Hepatocyte (in vitro differentiated cells): ENCODE data around the gene CLSTN1. TPM values are rescaled to one million over a fixed set of nuclear protein-coding genes. Genes with fewer than 3 reads are reported as not detected.

Experiments
- DNase-seq: peaks from one replicate; pipeline ENCODE4 v3.0.0-alpha.2; 2016; ENCODE audit warnings: low spot score
- H2AFZ ChIP-seq: fragments of 200-600 bp; sonication (generic); 2 replicates; pipeline ENCODE4 v1.6.0; 2016; ENCODE audit warnings: antibody characterized with exemption, mild to moderate bottlenecking
- H3K27ac ChIP-seq: fragments of 200-600 bp; sonication (generic); 2 replicates; pipeline ENCODE4 v1.5.1; 2016; ENCODE audit warnings: mild to moderate bottlenecking
- H3K27me3 ChIP-seq: fragments of 200-600 bp; sonication (generic); 2 replicates; pipeline ENCODE4 v1.6.1; 2016
- H3K36me3 ChIP-seq: fragments of 200-600 bp; sonication (generic); replicated peaks from 2 replicates; pipeline ENCODE4 v1.5.1; 2016; ENCODE audit warnings: low read depth; ENCODE audit not compliant: insufficient read depth
- H3K4me1 ChIP-seq: fragments of 200-600 bp; sonication (generic); 2 replicates; pipeline ENCODE4 v1.5.1; 2016; ENCODE audit warnings: mild to moderate bottlenecking, moderate library complexity; ENCODE audit not compliant: insufficient read depth
- H3K4me2 ChIP-seq: fragments of 200-600 bp; sonication (generic); 2 replicates; pipeline ENCODE4 v1.6.0; 2016
- H3K4me3 ChIP-seq: fragments of 200-600 bp; sonication (generic); 2 replicates; pipeline ENCODE4 v1.5.1; 2016; ENCODE audit warnings: mild to moderate bottlenecking
- H3K79me2 ChIP-seq: fragments of 200-600 bp; sonication (generic); 2 replicates; pipeline ENCODE4 v1.6.0; 2017; ENCODE audit warnings: mild to moderate bottlenecking
- H3K9me2 ChIP-seq: fragments of 200-600 bp; sonication (generic); replicated peaks from 2 replicates; pipeline ENCODE4 v1.6.0; 2017; ENCODE audit warnings: mild to moderate bottlenecking; ENCODE audit not compliant: insufficient read depth
- H3K9me3 ChIP-seq: fragments of 200-600 bp; sonication (generic); 2 replicates; pipeline ENCODE4 v1.5.1; 2016; ENCODE audit warnings: low read depth, mild to moderate bottlenecking
- H4K20me1 ChIP-seq: fragments of 200-600 bp; sonication (generic); 2 replicates; pipeline ENCODE4 v1.6.0; 2016; ENCODE audit warnings: mild to moderate bottlenecking; ENCODE audit not compliant: insufficient read depth, poor library complexity, severe bottlenecking
- EZH2 ChIP-seq: fragments of 200-600 bp; sonication (generic); IDR thresholded peaks from 2 replicates; pipeline ENCODE4 v1.6.1; 2016; ENCODE audit warnings: antibody characterized with exemption, mild to moderate bottlenecking, borderline replicate concordance
- EZH2phosphoT487 ChIP-seq: fragments of 200-600 bp; sonication (generic); IDR thresholded peaks from one replicate; pipeline ENCODE4 v1.6.1; 2018; ENCODE audit warnings: antibody characterized with exemption, mild to moderate bottlenecking, low read depth, moderate library complexity; ENCODE audit not compliant: unreplicated experiment, severe bottlenecking
- WGBS: methylation state at CpG from one replicate; pipeline ENCODE4 v1.1.6; 2016; ENCODE audit warnings: low lambda C conversion rate; ENCODE audit errors: missing lambda C conversion rate; 5-methylcytosine and 5-hydroxymethylcytosine counted together
- polyA plus RNA-seq: library from polyadenylated mRNA; unstranded; fragments of >200 nt; fragmentation: Nextera tagmentation; extraction: Ambion mirVana; gene quantifications from 2 replicates; pipeline ENCODE4 v1.2.1, GENCODE V29; 2016
- total RNA-seq: library from RNA; depleted of rRNA; stranded (reverse); fragments of >200 nt; gene quantifications from 2 replicates; pipeline ENCODE4 v1.2.3, GENCODE V29; 2014
- TF ChIP-seq, protein P1 (sequence below): fragments of 200-600 bp; sonication (generic); IDR thresholded peaks from 2 replicates; pipeline ENCODE4 v1.5.1; 2016; ENCODE audit warnings: antibody characterized with exemption, mild to moderate bottlenecking; ENCODE audit not compliant: poor library complexity

The CLSTN1 gene
- total and polyA plus RNA-seq, 2 experiments from 2014 or later: 47.7 to 74.2 TPM

DNA sequence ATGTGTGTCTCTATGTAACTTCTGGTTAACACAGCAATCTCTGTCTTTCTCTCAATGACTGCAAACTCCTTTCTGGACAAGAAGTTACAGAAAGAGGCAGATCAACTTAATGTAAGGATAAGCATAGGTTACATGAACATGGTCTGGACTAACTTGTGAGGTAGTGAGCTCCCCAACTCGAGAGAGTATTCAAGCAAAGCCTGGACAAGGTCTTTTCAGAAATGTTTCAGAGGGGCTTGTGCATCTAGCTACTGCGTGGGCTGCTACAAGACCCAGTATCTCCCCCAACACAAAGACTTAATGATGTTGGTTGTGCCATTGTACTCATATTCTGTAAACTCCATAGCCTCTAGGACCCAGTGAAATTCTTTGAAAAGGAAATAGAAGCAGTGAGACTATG, 23.5 kb upstream of the CLSTN1 start:
- TF ChIP-seq, protein P1, sequence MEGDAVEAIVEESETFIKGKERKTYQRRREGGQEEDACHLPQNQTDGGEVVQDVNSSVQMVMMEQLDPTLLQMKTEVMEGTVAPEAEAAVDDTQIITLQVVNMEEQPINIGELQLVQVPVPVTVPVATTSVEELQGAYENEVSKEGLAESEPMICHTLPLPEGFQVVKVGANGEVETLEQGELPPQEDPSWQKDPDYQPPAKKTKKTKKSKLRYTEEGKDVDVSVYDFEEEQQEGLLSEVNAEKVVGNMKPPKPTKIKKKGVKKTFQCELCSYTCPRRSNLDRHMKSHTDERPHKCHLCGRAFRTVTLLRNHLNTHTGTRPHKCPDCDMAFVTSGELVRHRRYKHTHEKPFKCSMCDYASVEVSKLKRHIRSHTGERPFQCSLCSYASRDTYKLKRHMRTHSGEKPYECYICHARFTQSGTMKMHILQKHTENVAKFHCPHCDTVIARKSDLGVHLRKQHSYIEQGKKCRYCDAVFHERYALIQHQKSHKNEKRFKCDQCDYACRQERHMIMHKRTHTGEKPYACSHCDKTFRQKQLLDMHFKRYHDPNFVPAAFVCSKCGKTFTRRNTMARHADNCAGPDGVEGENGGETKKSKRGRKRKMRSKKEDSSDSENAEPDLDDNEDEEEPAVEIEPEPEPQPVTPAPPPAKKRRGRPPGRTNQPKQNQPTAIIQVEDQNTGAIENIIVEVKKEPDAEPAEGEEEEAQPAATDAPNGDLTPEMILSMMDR: no peak
- TF ChIP-seq EZH2: no peak
- TF ChIP-seq EZH2phosphoT487: no peak
- no peaks in the 10 kb centered on the region for H3K36me3 ChIP-seq
- no peaks in the 10 kb centered on the region for H4K20me1 ChIP-seq
- WGBS: 100% methylated on average over 2 of the region's 2 CpGs
- no peaks in the 10 kb centered on the region for H3K9me2 ChIP-seq
- H3K79me2 ChIP-seq: no peaks in the 10 kb centered on the region
- no peak overlapping the region for H2AFZ ChIP-seq
- no peak overlapping the region for H3K27ac ChIP-seq
- no peaks in the 10 kb centered on the region for H3K27me3 ChIP-seq
- H3K4me1 ChIP-seq: peaks cover 6% of the 10 kb centered on the region
- no peak for DNase-seq
- no peak overlapping the region for H3K4me2 ChIP-seq
- H3K4me3 ChIP-seq: no peak overlapping the region
- no peaks in the 10 kb centered on the region for H3K9me3 ChIP-seq

DNA sequence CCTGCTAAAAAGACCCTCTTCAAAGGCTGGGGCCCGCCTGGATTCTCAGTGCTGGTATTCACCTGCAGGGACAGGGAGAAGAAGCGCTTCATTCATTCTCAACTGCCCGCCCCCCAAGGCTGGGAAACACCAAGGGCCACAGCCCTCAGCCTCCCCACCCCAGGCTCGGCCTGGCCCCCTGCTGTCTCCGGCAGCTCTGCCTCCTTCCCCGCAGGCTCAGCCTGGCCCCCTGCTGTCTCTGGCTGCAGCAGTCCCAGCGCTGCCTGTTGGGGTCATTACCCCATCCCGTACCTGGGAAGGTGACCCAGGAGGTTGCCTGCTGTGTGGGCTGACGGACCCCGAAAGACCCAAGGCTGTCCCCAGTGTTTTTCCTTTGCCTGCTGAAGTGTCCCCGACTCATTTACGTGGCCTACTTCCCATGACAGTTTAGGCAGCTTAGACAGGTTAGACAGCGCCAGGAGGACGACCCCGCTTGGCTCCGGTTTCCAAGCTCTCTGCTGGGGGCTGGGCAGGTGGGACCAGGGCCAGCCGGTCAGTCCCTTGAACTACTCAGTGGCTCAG, 22.9 kb upstream of the CLSTN1 start:
- H2AFZ ChIP-seq: no peak overlapping the region
- H3K9me2 ChIP-seq: no peaks in the 10 kb centered on the region
- TF ChIP-seq EZH2phosphoT487 (no peak), EZH2 (no peak)
- TF ChIP-seq, protein P1: no peak
- no peaks in the 10 kb centered on the region for H3K9me3 ChIP-seq
- H3K4me2 ChIP-seq: no peak overlapping the region
- no peaks in the 10 kb centered on the region for H4K20me1 ChIP-seq
- 65% methylated on average over 14 of the region's 17 CpGs for WGBS
- H3K36me3 ChIP-seq: no peaks in the 10 kb centered on the region
- no peak overlapping the region for H3K27ac ChIP-seq
- H3K4me1 ChIP-seq: peaks cover 6% of the 10 kb centered on the region
- H3K4me3 ChIP-seq: no peak overlapping the region
- DNase-seq: no peak
- H3K27me3 ChIP-seq: no peaks in the 10 kb centered on the region
- H3K79me2 ChIP-seq: no peaks in the 10 kb centered on the region

- Histone ChIP-seq H3K27ac (no peak overlapping the region), H3K9me2 (no peaks in the 10 kb centered on the region), H2AFZ (no peak overlapping the region), H3K4me1 (peaks cover 6% of the 10 kb centered on the region), H3K4me2 (no peak overlapping the region), H3K36me3 (no peaks in the 10 kb centered on the region), H4K20me1 (no peaks in the 10 kb centered on the region), H3K9me3 (no peaks in the 10 kb centered on the region), H3K4me3 (no peak overlapping the region), H3K79me2 (no peaks in the 10 kb centered on the region), H3K27me3 (no peaks in the 10 kb centered on the region)
- WGBS: 87% methylated on average over 9 of the region's 9 CpGs
- TF ChIP-seq EZH2: no peak
- TF ChIP-seq, protein P1: no peak
- no peak for TF ChIP-seq EZH2phosphoT487
- DNase-seq: no peak
These were observed 22.1 kb upstream of the CLSTN1 start for GRCh38 chr1:9845914-9846313.
